ENCODE results near the gene CD83. TPM values are rescaled to one million over a fixed set of nuclear protein-coding genes. Genes with fewer than 3 reads are reported as not detected.

CD83 gene
- total and polyA plus RNA-seq, 2 of the 8 experiments (the other 6 are each of a cell fraction or from before 2014, with no cell fraction given) = 4.6 to 8.5 TPM

DNA sequence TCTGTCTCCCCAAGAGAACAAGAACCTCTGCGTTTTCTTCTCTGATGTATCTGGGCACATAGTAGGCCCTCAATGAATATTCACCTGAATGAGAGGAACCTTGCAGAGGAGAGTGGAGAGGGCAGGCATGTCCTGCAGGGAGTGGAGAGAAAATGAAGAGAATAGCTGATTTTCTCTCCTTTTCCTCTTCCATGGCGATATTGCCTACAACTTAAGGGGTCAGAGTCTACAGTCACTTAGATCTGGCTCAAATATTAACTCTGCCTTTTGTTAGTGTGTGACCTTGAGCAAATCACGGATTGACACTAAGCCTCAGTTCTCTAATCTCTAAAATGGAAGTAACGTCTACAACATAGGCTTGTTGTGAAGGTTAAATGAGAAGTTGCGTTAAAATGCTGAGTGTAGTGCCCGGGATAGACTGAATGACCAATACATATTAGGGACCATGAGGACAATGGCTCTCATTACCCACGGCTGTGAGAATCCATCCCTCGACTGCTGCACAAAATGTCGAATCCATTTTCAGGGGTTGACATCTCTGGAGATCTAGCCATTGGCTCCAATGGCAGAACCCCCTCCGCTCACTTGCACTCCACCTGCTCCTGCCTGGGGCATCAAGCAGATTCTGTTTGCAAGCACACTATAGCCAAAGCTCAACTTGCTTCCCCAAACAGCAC lies 14.8 kb downstream of the CD83 start (continued):
- TF ChIP-seq, protein P1, sequence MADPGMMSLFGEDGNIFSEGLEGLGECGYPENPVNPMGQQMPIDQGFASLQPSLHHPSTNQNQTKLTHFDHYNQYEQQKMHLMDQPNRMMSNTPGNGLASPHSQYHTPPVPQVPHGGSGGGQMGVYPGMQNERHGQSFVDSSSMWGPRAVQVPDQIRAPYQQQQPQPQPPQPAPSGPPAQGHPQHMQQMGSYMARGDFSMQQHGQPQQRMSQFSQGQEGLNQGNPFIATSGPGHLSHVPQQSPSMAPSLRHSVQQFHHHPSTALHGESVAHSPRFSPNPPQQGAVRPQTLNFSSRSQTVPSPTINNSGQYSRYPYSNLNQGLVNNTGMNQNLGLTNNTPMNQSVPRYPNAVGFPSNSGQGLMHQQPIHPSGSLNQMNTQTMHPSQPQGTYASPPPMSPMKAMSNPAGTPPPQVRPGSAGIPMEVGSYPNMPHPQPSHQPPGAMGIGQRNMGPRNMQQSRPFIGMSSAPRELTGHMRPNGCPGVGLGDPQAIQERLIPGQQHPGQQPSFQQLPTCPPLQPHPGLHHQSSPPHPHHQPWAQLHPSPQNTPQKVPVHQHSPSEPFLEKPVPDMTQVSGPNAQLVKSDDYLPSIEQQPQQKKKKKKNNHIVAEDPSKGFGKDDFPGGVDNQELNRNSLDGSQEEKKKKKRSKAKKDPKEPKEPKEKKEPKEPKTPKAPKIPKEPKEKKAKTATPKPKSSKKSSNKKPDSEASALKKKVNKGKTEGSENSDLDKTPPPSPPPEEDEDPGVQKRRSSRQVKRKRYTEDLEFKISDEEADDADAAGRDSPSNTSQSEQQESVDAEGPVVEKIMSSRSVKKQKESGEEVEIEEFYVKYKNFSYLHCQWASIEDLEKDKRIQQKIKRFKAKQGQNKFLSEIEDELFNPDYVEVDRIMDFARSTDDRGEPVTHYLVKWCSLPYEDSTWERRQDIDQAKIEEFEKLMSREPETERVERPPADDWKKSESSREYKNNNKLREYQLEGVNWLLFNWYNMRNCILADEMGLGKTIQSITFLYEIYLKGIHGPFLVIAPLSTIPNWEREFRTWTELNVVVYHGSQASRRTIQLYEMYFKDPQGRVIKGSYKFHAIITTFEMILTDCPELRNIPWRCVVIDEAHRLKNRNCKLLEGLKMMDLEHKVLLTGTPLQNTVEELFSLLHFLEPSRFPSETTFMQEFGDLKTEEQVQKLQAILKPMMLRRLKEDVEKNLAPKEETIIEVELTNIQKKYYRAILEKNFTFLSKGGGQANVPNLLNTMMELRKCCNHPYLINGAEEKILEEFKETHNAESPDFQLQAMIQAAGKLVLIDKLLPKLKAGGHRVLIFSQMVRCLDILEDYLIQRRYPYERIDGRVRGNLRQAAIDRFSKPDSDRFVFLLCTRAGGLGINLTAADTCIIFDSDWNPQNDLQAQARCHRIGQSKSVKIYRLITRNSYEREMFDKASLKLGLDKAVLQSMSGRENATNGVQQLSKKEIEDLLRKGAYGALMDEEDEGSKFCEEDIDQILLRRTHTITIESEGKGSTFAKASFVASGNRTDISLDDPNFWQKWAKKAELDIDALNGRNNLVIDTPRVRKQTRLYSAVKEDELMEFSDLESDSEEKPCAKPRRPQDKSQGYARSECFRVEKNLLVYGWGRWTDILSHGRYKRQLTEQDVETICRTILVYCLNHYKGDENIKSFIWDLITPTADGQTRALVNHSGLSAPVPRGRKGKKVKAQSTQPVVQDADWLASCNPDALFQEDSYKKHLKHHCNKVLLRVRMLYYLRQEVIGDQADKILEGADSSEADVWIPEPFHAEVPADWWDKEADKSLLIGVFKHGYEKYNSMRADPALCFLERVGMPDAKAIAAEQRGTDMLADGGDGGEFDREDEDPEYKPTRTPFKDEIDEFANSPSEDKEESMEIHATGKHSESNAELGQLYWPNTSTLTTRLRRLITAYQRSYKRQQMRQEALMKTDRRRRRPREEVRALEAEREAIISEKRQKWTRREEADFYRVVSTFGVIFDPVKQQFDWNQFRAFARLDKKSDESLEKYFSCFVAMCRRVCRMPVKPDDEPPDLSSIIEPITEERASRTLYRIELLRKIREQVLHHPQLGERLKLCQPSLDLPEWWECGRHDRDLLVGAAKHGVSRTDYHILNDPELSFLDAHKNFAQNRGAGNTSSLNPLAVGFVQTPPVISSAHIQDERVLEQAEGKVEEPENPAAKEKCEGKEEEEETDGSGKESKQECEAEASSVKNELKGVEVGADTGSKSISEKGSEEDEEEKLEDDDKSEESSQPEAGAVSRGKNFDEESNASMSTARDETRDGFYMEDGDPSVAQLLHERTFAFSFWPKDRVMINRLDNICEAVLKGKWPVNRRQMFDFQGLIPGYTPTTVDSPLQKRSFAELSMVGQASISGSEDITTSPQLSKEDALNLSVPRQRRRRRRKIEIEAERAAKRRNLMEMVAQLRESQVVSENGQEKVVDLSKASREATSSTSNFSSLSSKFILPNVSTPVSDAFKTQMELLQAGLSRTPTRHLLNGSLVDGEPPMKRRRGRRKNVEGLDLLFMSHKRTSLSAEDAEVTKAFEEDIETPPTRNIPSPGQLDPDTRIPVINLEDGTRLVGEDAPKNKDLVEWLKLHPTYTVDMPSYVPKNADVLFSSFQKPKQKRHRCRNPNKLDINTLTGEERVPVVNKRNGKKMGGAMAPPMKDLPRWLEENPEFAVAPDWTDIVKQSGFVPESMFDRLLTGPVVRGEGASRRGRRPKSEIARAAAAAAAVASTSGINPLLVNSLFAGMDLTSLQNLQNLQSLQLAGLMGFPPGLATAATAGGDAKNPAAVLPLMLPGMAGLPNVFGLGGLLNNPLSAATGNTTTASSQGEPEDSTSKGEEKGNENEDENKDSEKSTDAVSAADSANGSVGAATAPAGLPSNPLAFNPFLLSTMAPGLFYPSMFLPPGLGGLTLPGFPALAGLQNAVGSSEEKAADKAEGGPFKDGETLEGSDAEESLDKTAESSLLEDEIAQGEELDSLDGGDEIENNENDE (IDR thresholded peaks at IDR 0.05; ENCODE audit: insufficient replicate concordance, low read length) = no peak
